Measurements from ENCODE around the gene CCDC80.

Gene CCDC80

DNA sequence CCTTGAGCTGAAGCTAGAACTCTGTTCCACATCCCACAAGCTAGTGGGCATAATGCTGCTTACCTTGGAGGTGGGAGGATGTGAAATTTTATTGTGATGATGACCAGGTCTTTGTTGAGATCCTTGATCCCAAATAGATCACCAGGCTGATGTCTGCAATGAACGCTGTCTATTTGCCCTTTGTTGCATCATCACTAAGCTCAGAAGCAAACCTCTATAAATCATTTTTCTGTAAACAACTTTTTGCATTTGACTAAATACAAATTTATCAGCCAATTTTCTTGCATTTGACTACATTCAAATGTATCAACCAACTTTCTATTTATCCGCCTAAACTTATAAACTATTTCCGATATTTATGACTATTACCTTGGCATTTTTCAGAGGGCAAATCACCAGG is 9.7 kb downstream of the CCDC80 start:
- no peak for DNase-seq (ENCODE audit: low read depth)

GRCh38 chr3:112629425-112629824 is 11.5 kb downstream of the CCDC80 start:
- no peak for DNase-seq (ENCODE audit: low read depth)

- DNase-seq (ENCODE audit: low read depth), result no peak
Measured at GRCh38 chr3:112627919-112628466, 12.9 kb downstream of the CCDC80 start.

DNA sequence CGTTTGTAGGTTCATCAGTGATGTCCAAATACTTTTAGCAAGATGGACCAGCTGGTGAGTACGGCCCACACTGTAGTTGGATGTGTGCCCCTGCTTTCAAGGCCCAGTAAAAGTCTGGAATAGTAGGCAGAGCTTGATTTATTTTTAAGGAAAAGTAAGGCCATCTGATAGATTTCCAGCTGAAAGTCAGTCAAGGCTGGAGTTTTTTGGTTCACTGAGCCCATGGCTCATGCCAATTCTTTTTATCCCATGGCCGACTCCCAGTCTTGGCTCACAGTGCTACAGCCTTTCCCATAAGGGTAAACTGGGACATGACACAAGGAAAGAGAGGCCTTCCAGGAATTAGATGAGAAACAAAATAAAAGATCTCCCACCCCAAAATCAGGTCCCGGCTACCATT is 13.5 kb downstream of the CCDC80 start:
- DNase-seq (ENCODE audit: low read depth), result no peak

DNA sequence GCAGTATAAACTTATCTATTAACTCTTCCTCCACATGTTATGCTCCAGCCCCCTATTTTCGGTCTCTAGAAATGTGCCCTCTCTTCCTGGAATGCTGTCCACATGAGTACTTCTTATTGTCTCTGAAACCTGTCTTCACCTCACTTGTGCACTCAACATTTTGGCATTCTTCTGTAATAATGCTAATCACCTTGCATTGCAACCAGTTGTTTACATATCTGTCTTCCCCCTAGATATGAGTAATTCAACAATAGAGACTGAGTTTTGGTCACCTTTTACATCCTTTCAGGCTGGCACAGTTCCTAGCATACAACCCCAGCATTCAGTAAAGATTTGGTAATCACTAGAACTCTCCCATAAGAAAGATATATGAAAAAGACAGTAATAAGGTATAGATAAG is 17.2 kb downstream of the CCDC80 start:
- no peak for DNase-seq (ENCODE audit: low read depth)

GRCh38 chr3:112623213-112623612 is 17.7 kb downstream of the CCDC80 start:
- DNase-seq (ENCODE audit: low read depth), result no peak

GRCh38 chr3:112619295-112619694 is 21.6 kb downstream of the CCDC80 start:
- DNase-seq (ENCODE audit: low read depth), result no peak

GRCh38 chr3:112617285-112617684 is 23.7 kb downstream of the CCDC80 start:
- DNase-seq (ENCODE audit: low read depth), result no peak

- no peak for DNase-seq (ENCODE audit: low read depth)
Measured at GRCh38 chr3:112615989-112616731, 24.8 kb downstream of the CCDC80 start.

DNA sequence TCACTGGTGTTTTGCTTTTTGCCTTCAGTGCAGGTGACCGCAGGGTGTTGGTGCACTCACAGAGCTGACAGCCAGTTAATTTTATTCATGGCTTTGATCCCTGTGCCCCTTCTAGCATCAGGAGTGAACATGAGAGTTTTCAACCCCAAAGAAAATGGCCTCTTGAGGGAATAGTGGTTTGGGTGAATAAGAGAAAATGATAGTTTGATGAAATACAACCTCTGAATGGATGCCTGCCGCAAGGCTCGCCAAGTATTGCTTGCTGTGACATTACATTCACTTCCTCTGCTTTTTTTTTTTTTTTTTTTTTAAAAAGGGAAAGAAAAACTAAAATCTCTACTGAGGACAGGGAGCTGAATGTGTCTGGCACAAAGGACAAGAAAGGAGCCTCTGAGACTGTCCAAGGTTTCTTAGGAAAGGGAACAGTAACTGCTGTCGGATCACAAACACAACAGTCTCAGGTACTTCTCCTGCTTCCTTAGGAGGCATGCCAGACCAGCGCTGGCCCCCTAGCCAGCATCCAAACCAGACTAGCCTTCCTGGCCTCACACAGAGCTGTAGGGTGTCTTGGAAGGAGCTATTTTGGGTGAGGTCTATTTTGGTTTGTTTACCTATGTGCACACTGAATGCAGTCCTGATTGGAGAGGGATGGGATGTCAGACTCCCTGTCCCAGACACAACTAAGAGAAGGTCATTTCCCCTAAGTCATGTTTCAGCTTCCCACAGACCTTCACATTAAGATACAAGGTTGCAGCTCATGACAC is 29.0 kb downstream of the CCDC80 start:
- no peak for DNase-seq (ENCODE audit: low read depth)

DNA sequence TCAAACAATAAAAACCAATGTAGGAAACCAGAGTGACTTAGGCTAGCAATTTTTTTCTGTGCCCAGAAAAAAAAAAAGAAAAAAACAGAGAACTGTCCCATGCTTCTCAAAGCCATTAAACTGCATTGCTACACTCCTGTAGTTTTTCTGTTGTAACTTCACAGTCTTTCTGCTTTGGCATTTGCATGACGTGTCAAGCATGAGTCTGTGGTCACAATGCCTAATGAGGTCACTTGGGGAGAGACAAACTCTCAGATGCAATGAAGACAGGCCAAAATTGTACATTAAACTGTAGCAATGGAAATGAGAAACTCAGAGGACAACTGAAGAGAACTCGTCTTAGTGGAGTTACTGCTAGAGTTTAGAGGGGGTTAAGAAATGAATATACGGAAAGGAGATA is 30.8 kb downstream of the CCDC80 start:
- DNase-seq (ENCODE audit: low read depth), result no peak

DNA sequence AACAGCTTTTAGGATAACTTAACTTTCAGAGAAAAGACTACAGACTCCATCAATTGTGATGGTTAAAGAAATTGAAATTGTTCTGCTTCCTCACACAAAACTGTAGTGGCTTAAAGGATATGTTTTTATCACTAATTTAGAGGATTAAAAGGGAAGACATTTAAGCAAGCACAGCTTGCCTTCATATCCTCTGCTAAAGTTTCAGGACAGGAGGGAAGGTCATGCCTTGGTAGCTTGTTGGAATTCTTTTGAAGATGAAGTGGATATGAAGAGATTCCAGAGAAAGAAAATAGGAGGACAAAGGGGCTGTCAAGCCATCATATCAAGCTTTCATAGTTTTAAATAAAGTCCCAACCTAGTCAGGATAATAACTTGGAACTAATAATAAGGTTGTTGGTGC is 33.1 kb downstream of the CCDC80 start:
- no peak for DNase-seq (ENCODE audit: low read depth)

- no peak for DNase-seq (ENCODE audit: low read depth)
Measured at GRCh38 chr3:112606098-112606497, 34.8 kb downstream of the CCDC80 start.

- no peak for DNase-seq (ENCODE audit: low read depth)
Measured at GRCh38 chr3:112605285-112605684, 35.7 kb downstream of the CCDC80 start.

DNA sequence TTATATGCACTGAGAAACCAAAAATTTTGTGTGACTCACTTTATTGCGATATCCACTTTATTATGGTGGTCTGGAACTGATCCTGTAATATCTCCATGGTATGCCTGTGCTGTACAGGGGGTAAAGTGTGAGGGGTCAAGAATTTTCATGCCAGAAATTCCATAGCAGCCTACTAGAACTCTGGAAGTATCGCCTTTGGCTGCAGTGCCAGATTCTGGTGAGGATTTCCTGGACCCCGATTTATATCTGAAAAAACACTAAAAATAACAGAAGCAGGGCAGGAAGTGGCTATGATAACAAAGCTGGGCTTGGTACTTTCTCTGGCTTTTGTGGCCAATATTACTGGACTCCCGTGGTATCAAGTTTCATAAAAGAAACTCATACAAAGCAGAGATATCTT is 36.4 kb downstream of the CCDC80 start:
- DNase-seq (ENCODE audit: low read depth), result no peak

GRCh38 chr3:112602217-112602838 is 38.6 kb downstream of the CCDC80 start:
- DNase-seq (ENCODE audit: low read depth), result no peak

DNA sequence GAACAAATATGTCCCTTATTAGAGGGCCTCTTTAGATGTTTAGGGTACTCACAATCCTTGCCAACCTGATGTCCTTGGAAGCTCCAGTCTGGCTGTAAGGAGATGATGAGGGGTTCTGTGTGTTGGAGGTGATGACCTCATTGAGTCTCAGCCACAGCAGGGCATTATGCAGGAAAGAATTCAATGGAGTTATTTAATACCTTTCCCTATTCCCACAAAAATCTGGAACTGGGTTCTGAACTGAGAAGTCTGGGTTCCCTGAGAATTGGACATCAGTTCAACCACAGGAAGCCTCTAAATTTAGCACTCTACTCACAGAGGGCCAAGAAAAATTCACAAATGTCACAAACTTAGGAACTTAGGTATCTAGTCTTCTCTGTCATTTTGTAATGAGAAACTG is 42.2 kb downstream of the CCDC80 start:
- DNase-seq (ENCODE audit: low read depth), result no peak

GRCh38 chr3:112597945-112598344 is 43.0 kb downstream of the CCDC80 start:
- DNase-seq (ENCODE audit: low read depth), result no peak

DNA sequence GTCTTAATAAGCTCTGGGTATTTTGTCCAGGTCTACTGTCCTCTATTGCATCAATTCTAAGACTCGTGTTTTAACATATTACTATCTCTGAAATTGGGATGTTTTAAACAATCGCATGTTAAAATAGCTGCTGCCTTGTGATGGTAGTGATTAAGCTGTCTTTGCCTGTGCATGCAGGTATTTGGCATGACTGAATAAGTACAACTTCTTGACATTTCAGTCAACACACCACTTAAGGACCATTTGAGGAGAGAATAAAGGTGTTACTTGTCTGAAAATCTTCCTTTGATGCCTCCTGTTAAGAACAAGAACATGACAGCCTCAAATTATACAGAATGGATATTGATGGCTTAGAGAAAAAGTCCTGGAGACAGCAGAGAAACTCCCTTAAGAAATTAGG is 46.1 kb downstream of the CCDC80 start:
- DNase-seq (ENCODE audit: low read depth), result no peak

DNA sequence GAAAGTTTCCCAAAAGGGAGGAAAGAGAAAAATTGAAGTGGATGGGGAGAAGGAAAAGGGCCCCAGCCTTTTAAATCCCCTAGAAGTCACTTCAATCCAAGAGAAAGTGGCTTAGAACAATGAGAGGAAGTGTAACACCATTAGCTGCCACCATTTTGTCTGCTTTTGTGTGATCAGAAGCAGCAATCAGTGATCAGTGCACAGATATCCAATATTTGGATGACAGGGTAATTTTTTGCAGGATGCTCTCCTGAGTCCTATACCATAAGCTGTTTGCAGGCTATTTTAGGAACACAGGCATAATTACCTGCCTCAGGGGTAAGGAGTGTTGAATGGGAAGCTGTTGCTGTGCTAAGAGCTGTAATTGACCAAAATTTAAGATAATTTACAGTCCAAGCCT is 47.7 kb downstream of the CCDC80 start:
- DNase-seq (ENCODE audit: low read depth), result no peak

GRCh38 chr3:112587336-112587735 is 53.6 kb downstream of the CCDC80 start:
- no peak for DNase-seq (ENCODE audit: low read depth)

GRCh38 chr3:112585782-112586181 is 55.2 kb downstream of the CCDC80 start:
- DNase-seq (ENCODE audit: low read depth), result no peak

GRCh38 chr3:112583105-112583504 is 57.8 kb downstream of the CCDC80 start:
- no peak for DNase-seq (ENCODE audit: low read depth)
